Bronchial epithelial cell (primary cell): ENCODE results near the gene TAPBPL. TPM values are rescaled to one million over a fixed set of nuclear protein-coding genes. Genes with fewer than 3 reads are reported as not detected.

Experiments used
- DNase-seq: peaks from one replicate; pipeline ENCODE4 v3.0.0-alpha.2; 2010; ENCODE audit warnings: low read depth
- FAIRE-seq: peaks from 2 replicates; lab custom pipeline; 2011; peaks lifted over from hg19 to GRCh38; lab: Jason Lieb, UNC
- H3K27me3 ChIP-seq: 2 replicates; pipeline ENCODE4 v1.5.1; 2011; ENCODE audit warnings: low read length; ENCODE audit not compliant: control insufficient read depth, insufficient read depth
- H3K36me3 ChIP-seq: 2 replicates; pipeline ENCODE4 v1.5.1; 2011; ENCODE audit warnings: low read length; ENCODE audit not compliant: control insufficient read depth, insufficient read depth
- H3K4me3 ChIP-seq: 2 replicates; pipeline ENCODE4 v1.5.1; 2011; ENCODE audit warnings: mild to moderate bottlenecking, low read depth, low read length, control low read depth
- total RNA-seq: library from RNA; depleted of rRNA; stranded (reverse); fragments of >200 nt; gene quantifications from 2 replicates; pipeline ENCODE4 v1.2.1, GENCODE V29; 2014
- TF ChIP-seq, protein P1 (sequence below): IDR thresholded peaks from 2 replicates; pipeline ENCODE4 v1.5.1; 2011; ENCODE audit warnings: mild to moderate bottlenecking, moderate library complexity, low read length, control low read depth, inconsistent platforms; ENCODE audit not compliant: insufficient read depth, severe bottlenecking

The TAPBPL gene, protein sequence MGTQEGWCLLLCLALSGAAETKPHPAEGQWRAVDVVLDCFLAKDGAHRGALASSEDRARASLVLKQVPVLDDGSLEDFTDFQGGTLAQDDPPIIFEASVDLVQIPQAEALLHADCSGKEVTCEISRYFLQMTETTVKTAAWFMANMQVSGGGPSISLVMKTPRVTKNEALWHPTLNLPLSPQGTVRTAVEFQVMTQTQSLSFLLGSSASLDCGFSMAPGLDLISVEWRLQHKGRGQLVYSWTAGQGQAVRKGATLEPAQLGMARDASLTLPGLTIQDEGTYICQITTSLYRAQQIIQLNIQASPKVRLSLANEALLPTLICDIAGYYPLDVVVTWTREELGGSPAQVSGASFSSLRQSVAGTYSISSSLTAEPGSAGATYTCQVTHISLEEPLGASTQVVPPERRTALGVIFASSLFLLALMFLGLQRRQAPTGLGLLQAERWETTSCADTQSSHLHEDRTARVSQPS
- total RNA-seq = 1.8 and 3.1 TPM in 2 replicates

DNA sequence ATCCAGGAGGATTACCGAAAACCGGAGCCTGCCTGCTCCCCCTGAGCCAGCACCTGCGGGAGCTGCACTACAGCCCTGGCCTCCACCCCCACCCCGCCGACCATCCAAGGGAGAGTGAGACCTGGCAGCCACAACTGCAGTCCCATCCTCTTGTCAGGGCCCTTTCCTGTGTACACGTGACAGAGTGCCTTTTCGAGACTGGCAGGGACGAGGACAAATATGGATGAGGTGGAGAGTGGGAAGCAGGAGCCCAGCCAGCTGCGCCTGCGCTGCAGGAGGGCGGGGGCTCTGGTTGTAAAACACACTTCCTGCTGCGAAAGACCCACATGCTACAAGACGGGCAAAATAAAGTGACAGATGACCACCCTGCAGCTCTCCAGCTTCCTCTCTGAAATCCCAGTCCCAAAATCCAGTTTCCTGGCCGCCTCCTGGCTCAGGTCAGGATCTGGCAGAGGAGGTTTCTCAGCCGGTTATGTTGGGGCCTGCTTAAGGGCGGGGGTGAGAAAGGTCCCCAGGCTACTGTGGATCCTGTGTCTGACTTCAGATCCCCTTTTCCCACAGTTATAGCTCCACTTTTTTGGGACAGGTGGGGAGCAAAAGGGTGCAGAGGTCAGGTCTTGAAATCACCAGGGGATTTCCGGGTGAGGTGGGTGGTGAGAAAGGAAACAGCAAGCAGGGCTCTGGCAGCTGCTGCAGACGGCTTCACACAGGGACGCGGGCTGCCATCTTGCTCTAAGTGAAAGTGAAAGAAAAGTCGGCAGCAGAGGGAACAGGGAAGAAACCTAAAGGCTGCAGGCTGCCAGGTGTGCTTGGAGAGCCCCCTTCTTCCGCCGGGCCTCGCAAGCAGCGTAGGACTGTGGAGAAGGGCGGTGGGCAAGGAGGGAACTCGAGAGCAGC lies at the start of gene TAPBPL:
Gene TAPBPL (plus strand): TSS at position 695 of the 897 bp plus-strand sequence. CDS start 207 bp downstream, outside the sequence.
- no peaks in the 10 kb centered on the region for H3K27me3 ChIP-seq
- H3K4me3 ChIP-seq = peak within 1 kb of the TSS; percentile 52
- peak; percentile 64 for DNase-seq
- peaks cover under 1% of the 10 kb centered on the region for H3K36me3 ChIP-seq
- TF ChIP-seq, protein P1, sequence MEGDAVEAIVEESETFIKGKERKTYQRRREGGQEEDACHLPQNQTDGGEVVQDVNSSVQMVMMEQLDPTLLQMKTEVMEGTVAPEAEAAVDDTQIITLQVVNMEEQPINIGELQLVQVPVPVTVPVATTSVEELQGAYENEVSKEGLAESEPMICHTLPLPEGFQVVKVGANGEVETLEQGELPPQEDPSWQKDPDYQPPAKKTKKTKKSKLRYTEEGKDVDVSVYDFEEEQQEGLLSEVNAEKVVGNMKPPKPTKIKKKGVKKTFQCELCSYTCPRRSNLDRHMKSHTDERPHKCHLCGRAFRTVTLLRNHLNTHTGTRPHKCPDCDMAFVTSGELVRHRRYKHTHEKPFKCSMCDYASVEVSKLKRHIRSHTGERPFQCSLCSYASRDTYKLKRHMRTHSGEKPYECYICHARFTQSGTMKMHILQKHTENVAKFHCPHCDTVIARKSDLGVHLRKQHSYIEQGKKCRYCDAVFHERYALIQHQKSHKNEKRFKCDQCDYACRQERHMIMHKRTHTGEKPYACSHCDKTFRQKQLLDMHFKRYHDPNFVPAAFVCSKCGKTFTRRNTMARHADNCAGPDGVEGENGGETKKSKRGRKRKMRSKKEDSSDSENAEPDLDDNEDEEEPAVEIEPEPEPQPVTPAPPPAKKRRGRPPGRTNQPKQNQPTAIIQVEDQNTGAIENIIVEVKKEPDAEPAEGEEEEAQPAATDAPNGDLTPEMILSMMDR = no peak
- no peak for FAIRE-seq

DNA sequence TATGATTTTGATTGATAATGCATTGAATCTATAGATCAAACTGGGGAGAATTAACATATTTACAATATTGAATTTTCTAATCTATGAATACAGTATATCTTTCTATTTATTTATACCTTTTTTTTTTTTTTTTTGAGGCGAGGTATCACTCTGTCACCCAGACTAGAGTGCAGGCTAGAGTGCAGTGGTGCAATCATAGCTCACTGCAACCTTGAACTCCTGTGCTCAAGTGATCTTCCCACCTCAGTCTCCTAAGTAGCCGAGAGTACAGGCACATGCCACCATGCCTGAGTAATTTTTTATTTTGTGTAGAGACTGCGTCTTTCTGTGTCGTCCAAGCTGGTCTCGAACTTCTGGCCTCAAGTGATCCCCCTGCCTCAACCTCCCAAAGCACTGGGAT lies 47.5 kb upstream of the TAPBPL start:
- DNase-seq (no peak), FAIRE-seq (no peak)
- no peak overlapping the region for H3K4me3 ChIP-seq
- H3K36me3 ChIP-seq = no peaks in the 10 kb centered on the region
- H3K27me3 ChIP-seq = no peaks in the 10 kb centered on the region
- TF ChIP-seq, protein P1 = no peak

DNA sequence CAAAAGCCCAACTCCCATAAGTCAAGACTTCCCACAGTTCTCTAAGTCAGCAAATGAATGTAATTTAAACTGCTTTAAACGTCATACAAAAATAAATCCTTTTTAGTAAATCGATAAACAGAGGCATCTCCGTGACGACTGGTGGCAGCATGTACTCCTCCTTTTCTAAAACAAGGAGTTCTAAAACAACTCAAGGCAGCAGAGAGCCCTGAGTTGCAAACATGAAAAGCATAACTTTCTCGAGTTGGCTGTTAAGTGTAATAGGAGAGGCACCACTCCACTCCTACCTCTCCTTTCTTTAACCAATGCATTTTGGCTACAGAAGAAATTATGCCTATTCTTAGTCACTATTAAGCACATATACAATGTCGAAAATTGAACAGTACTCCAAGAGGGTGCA lies 45.9 kb upstream of the TAPBPL start:
- TF ChIP-seq, protein P1 = no peak
- H3K36me3 ChIP-seq = no peaks in the 10 kb centered on the region
- FAIRE-seq = peak; percentile 18
- DNase-seq = no peak
- H3K4me3 ChIP-seq = no peak overlapping the region
- no peaks in the 10 kb centered on the region for H3K27me3 ChIP-seq

DNA sequence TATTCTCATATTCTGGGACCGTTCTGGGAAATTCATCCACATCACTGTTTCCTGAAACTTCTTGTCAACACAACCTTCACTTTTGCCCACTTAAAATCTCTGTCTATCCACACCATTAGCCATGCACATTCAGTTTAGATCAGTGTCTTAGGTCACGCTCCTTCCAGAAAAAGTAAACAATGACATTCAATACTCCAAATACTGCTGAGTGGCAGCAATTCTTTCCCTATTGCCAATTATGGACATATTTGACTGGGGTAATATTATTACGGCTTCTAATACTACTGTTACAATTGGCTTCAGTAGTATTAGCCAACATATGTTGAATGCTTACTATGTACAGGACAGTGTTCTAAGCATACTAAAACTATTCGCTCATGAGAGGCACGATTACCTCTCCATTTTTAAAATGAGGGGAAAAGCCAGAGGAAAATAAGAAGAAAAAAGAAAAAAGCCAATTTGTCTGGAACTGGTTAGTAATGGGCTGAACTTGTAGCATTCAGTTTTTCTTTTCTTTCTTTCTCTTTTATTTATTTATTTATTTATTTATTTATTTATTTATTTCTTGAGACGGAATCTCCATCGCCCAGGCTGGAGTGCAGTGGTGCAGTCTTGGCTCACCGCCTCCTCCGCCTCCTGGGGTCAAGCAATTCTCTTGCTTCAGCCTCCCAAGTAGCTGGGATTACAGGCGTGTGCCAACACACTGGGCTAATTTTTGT lies 44.4 kb upstream of the TAPBPL start:
- Histone ChIP-seq H3K4me3 (no peak overlapping the region), H3K36me3 (no peaks in the 10 kb centered on the region), H3K27me3 (no peaks in the 10 kb centered on the region)
- no peak for DNase-seq
- TF ChIP-seq, protein P1 = no peak
- FAIRE-seq = no peak

DNA sequence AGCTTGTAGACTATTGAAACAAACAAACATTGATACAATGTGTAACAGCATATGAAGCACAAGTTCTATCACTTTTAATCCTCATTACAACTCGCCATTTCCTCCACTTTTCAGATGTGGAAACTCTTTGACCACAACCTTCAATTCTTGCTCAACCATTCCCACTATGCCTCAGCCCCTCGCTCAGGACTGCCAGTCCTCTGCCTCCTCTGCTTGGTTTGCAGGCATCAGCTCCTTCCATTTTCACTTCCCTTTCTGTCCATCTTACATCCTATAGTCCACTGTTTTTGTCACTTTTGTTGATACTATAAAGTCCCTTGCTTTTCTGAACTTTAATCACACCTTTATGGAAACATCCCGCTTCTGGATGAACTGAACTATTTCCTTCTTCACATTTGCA lies 35.2 kb upstream of the TAPBPL start:
- Histone ChIP-seq H3K27me3 (no peaks in the 10 kb centered on the region), H3K4me3 (no peak overlapping the region), H3K36me3 (no peaks in the 10 kb centered on the region)
- TF ChIP-seq, protein P1 = no peak
- DNase-seq = no peak
- FAIRE-seq = no peak
